Measurements from ENCODE around the gene MT1A. TPM values are rescaled to one million over a fixed set of nuclear protein-coding genes. Genes with fewer than 3 reads are reported as not detected.

MT1A gene
- polyA plus RNA-seq, 1 donor (not counting 4 experiments of a cell fraction or from before 2014, with no cell fraction given), result not detected

GRCh38 chr16:56603589-56603988 is 34.9 kb upstream of the MT1A start:
- H3K9me1 ChIP-seq (ENCODE audit: control insufficient read depth, extremely low read depth, insufficient read depth, low read length), result no peaks in the 10 kb centered on the region
- no peaks in the 10 kb centered on the region for H3K79me2 ChIP-seq (ENCODE audit: control insufficient read depth, insufficient read depth, low read length)
- H2AFZ ChIP-seq (ENCODE audit: control insufficient read depth, low read length), result no peak overlapping the region
- dilution Hi-C loops (cut with MboI; ENCODE audit: extremely low pct_ligation_motif_present, low sequenced_read_pairs), result no loop called here
- no peaks in the 10 kb centered on the region for H3K36me3 ChIP-seq (ENCODE audit: control insufficient read depth in 2 of 2, extremely low read depth in 1 of 2, insufficient read depth in 2 of 2, low read length in 2 of 2)
- TF ChIP-seq, protein P1, sequence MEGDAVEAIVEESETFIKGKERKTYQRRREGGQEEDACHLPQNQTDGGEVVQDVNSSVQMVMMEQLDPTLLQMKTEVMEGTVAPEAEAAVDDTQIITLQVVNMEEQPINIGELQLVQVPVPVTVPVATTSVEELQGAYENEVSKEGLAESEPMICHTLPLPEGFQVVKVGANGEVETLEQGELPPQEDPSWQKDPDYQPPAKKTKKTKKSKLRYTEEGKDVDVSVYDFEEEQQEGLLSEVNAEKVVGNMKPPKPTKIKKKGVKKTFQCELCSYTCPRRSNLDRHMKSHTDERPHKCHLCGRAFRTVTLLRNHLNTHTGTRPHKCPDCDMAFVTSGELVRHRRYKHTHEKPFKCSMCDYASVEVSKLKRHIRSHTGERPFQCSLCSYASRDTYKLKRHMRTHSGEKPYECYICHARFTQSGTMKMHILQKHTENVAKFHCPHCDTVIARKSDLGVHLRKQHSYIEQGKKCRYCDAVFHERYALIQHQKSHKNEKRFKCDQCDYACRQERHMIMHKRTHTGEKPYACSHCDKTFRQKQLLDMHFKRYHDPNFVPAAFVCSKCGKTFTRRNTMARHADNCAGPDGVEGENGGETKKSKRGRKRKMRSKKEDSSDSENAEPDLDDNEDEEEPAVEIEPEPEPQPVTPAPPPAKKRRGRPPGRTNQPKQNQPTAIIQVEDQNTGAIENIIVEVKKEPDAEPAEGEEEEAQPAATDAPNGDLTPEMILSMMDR (optimal IDR thresholded peaks at IDR 0.05 in 1 of 3, IDR thresholded peaks at IDR 0.05 in 1 of 3, conservative IDR thresholded peaks at IDR 0.05 in 1 of 3; ENCODE audit: extremely low read depth in 1 of 3, insufficient read depth in 2 of 3, low read length in 3 of 3), result peak; percentile 26 to 70 (median 47)
- no peak for TF ChIP-seq EZH2 (IDR thresholded peaks at IDR 0.05; ENCODE audit: low read length)
- H3K9me3 ChIP-seq (ENCODE audit: control insufficient read depth, low read depth, low read length), result no peaks in the 10 kb centered on the region
- H4K20me1 ChIP-seq (ENCODE audit: control insufficient read depth, extremely low read depth, insufficient read depth, low read length), result no peaks in the 10 kb centered on the region
- peaks cover 32% of the 10 kb centered on the region for H3K4me1 ChIP-seq (ENCODE audit: control insufficient read depth, extremely low read depth, insufficient read depth, low read length)
- H3K27ac ChIP-seq (ENCODE audit: control insufficient read depth, insufficient read depth, low read length), result no peak overlapping the region
- H3K4me2 ChIP-seq (ENCODE audit: control insufficient read depth, extremely low read depth, insufficient read depth, low read depth, low read length), result no peak overlapping the region
- H3K27me3 ChIP-seq (ENCODE audit: control insufficient read depth, extremely low read depth, insufficient read depth, low read length), result no peaks in the 10 kb centered on the region
- FAIRE-seq (peak; percentile 17), DNase-seq (ENCODE audit: low read depth, low spot score) (no peak)
- no peak overlapping the region for H3K4me3 ChIP-seq (ENCODE audit: control insufficient read depth in 2 of 3, extremely low read depth in 1 of 3, insufficient read depth in 2 of 3, low read depth in 1 of 3, low read length in 3 of 3)
- no peak overlapping the region for H3K9ac ChIP-seq (ENCODE audit: control insufficient read depth, extremely low read depth, insufficient read depth, low read length)

DNA sequence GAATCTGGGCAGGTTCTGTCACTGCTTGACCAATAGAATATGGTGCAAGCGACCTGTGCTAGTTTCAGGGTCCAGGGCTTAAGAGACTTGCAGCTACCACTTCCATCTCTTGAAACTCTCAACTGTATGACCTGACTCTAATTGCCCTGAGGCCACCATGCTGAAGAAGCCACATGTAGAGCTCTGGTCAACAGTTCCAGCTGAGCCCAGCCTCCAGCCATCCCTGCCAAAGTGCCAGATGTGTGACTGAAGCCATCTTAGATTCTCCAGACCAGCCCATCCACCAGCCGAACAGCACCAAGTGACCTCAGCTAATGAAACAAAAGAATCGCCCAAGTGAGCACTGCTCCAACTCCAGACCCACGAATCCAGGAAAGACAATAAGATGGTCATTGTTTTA is 33.5 kb upstream of the MT1A start:
- dilution Hi-C loops (cut with MboI; ENCODE audit: extremely low pct_ligation_motif_present, low sequenced_read_pairs), result no loop called here
- DNase-seq (ENCODE audit: low read depth, low spot score) (no peak), FAIRE-seq (no peak)
- H4K20me1 ChIP-seq (ENCODE audit: control insufficient read depth, extremely low read depth, insufficient read depth, low read length), result no peaks in the 10 kb centered on the region
- no peaks in the 10 kb centered on the region for H3K27me3 ChIP-seq (ENCODE audit: control insufficient read depth, extremely low read depth, insufficient read depth, low read length)
- no peak overlapping the region for H3K4me3 ChIP-seq (ENCODE audit: control insufficient read depth in 2 of 3, extremely low read depth in 1 of 3, insufficient read depth in 2 of 3, low read depth in 1 of 3, low read length in 3 of 3)
- H3K27ac ChIP-seq (ENCODE audit: control insufficient read depth, insufficient read depth, low read length), result peak overlapping the region; percentile 95
- H3K4me2 ChIP-seq (ENCODE audit: control insufficient read depth, extremely low read depth, insufficient read depth, low read depth, low read length), result no peak overlapping the region
- no peak overlapping the region for H2AFZ ChIP-seq (ENCODE audit: control insufficient read depth, low read length)
- no peaks in the 10 kb centered on the region for H3K79me2 ChIP-seq (ENCODE audit: control insufficient read depth, insufficient read depth, low read length)
- TF ChIP-seq EZH2 (IDR thresholded peaks at IDR 0.05; ENCODE audit: low read length), result no peak
- TF ChIP-seq, protein P1 (optimal IDR thresholded peaks at IDR 0.05 in 1 of 3, IDR thresholded peaks at IDR 0.05 in 1 of 3, conservative IDR thresholded peaks at IDR 0.05 in 1 of 3; ENCODE audit: extremely low read depth in 1 of 3, insufficient read depth in 2 of 3, low read length in 3 of 3), result no peak
- H3K36me3 ChIP-seq (ENCODE audit: control insufficient read depth in 2 of 2, extremely low read depth in 1 of 2, insufficient read depth in 2 of 2, low read length in 2 of 2), result no peaks in the 10 kb centered on the region
- no peaks in the 10 kb centered on the region for H3K9me3 ChIP-seq (ENCODE audit: control insufficient read depth, low read depth, low read length)
- H3K9me1 ChIP-seq (ENCODE audit: control insufficient read depth, extremely low read depth, insufficient read depth, low read length), result no peaks in the 10 kb centered on the region
- H3K9ac ChIP-seq (ENCODE audit: control insufficient read depth, extremely low read depth, insufficient read depth, low read length), result no peak overlapping the region
- H3K4me1 ChIP-seq (ENCODE audit: control insufficient read depth, extremely low read depth, insufficient read depth, low read length), result peaks cover 33% of the 10 kb centered on the region

Measured in keratinocyte (primary cell).